DND-41 (cell line): ENCODE measurements around the gene NBEA.

ENCODE experiments used
- ATAC-seq: fragments of 200-7000 bp; cut with Tn5 transposase; 3 replicates; pipeline ENCODE4 v1.9.1; 2021; ENCODE audit warnings: low read depth; ENCODE audit not compliant: insufficient read depth
- DNase-seq: peaks from one replicate; pipeline ENCODE4 v3.0.0-alpha.2; 2020
- H2AFZ ChIP-seq: 2 replicates; pipeline ENCODE4 v1.6.0; 2012; ENCODE audit warnings: low read depth, low read length
- H3K27ac ChIP-seq: 2 replicates; pipeline ENCODE4 v1.5.1; 2012; ENCODE audit warnings: low read length, inconsistent platforms
- H3K27me3 ChIP-seq: fragments of 200-600 bp; sonication (generic); 2 replicates; pipeline ENCODE4 v1.6.0; 2012; ENCODE audit warnings: low read length, mild to moderate bottlenecking, inconsistent platforms; ENCODE audit not compliant: insufficient read depth, poor library complexity
- H3K36me3 ChIP-seq: 2 replicates; pipeline ENCODE4 v1.5.1; 2012; ENCODE audit warnings: low read length, inconsistent platforms; ENCODE audit not compliant: insufficient read depth
- H3K4me1 ChIP-seq: 2 replicates; pipeline ENCODE4 v1.5.1; 2012; ENCODE audit warnings: mild to moderate bottlenecking, low read length; ENCODE audit not compliant: insufficient read depth
- H3K4me2 ChIP-seq: 2 replicates; pipeline ENCODE4 v1.6.0; 2012; ENCODE audit warnings: mild to moderate bottlenecking, moderate library complexity, low read length, inconsistent platforms; ENCODE audit not compliant: insufficient read depth
- H3K4me3 ChIP-seq, 2 experiments: fragments of 200-600 bp in 1 of 2; shearing (Covaris generic) in 1 of 2; 2 replicates each; pipeline ENCODE4 v1.5.1; 2012 to 2016; ENCODE audit warnings: inconsistent platforms in 2 of 2, low read length in 2 of 2, mild to moderate bottlenecking in 2 of 2, low read depth in 1 of 2, moderate library complexity in 1 of 2
- H3K79me2 ChIP-seq: 2 replicates; pipeline ENCODE4 v1.6.0; 2012; ENCODE audit warnings: low read length, inconsistent platforms; ENCODE audit not compliant: insufficient read depth
- H3K9ac ChIP-seq: 2 replicates; pipeline ENCODE4 v1.6.0; 2012; ENCODE audit warnings: low read depth, mild to moderate bottlenecking, inconsistent platforms, low read length, moderate library complexity
- H3K9me3 ChIP-seq: 2 replicates; pipeline ENCODE4 v1.5.1; 2012; ENCODE audit warnings: low read length, moderate library complexity, mild to moderate bottlenecking, inconsistent platforms; ENCODE audit not compliant: insufficient read depth, severe bottlenecking
- H4K20me1 ChIP-seq: 2 replicates; pipeline ENCODE4 v1.6.0; 2012; ENCODE audit warnings: low read length; ENCODE audit not compliant: insufficient read depth
- EZH2 ChIP-seq: IDR thresholded peaks from 3 replicates; pipeline ENCODE4 v1.6.1; 2012; ENCODE audit warnings: borderline replicate concordance, low read depth, mild to moderate bottlenecking, moderate library complexity, low read length, inconsistent platforms; ENCODE audit not compliant: severe bottlenecking
- TF ChIP-seq, protein P1 (sequence below): IDR thresholded peaks from 2 replicates; pipeline ENCODE4 v1.5.1; 2012; ENCODE audit warnings: borderline replicate concordance, low read length, moderate library complexity, mild to moderate bottlenecking; ENCODE audit not compliant: poor library complexity, severe bottlenecking; ENCODE audit errors: extremely low read depth

NBEA gene

DNA sequence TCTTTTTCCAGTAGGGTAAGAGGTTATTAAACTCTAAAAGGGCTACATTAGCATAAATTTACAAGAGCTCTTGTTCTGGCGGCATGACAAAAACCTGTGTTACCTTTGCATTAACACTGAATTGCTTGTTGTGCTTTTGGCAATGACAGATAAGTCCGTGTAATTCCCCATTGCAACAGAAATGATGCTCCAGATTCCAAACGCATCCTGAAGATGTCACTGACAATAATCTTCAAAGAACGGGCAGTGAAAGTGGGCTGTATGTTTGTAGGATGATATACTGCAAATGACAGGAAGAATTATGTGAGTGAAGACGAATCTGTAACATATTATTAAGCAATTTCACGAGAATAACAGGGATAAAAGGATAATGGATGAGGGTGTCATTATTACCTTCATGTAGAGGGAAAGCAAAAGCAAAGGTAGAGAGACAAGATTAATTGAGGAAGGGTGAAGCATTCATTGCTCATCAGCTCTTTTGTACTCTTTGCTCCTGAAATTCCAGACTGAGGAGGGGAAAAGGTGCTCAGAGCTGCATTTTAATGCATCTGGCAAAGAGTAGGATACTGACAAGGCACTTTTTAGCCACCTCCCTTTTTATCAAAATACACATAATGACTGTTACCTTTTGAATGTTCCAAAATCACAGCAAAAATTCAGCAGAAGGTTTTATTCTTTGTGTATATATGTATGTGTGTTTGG, 572.9 kb downstream of the NBEA start:
- no peak for ATAC-seq
- no peaks in the 10 kb centered on the region for H3K36me3 ChIP-seq

DNA sequence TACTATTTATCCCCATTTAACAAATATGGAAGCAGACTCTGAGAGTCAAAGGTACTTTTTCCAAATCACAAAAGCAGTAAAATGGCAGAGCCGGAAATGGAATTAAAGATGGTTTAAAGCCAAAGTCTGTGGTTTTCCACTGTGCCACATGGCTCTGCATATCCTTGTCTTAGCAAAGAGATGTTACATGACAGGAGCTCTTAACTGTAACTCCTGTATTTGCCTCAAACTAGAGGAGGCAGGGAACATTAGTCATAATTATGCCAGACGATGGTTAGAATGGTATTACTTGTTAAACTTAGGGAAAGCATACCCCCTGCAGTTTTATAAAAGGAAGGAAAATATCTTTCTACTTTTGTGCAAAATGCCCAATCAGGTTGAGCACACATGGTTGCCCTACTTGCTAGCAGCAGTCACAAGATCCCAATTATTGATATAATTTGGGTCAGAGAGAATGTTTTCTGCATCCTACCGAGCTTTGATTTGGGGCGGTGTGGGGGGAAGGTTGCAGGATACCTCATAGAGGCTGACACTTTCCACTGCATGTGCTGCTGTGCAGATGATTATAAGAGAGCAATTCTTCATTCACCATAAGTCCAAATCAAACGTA, 576.4 kb downstream of the NBEA start:
- TF ChIP-seq, protein P1, sequence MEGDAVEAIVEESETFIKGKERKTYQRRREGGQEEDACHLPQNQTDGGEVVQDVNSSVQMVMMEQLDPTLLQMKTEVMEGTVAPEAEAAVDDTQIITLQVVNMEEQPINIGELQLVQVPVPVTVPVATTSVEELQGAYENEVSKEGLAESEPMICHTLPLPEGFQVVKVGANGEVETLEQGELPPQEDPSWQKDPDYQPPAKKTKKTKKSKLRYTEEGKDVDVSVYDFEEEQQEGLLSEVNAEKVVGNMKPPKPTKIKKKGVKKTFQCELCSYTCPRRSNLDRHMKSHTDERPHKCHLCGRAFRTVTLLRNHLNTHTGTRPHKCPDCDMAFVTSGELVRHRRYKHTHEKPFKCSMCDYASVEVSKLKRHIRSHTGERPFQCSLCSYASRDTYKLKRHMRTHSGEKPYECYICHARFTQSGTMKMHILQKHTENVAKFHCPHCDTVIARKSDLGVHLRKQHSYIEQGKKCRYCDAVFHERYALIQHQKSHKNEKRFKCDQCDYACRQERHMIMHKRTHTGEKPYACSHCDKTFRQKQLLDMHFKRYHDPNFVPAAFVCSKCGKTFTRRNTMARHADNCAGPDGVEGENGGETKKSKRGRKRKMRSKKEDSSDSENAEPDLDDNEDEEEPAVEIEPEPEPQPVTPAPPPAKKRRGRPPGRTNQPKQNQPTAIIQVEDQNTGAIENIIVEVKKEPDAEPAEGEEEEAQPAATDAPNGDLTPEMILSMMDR: no peak
- TF ChIP-seq EZH2: no peak
- Histone ChIP-seq H3K9me3 (no peaks in the 10 kb centered on the region), H2AFZ (no peak overlapping the region), H3K36me3 (no peaks in the 10 kb centered on the region), H3K27ac (no peak overlapping the region), H3K4me2 (no peak overlapping the region), H3K9ac (no peak overlapping the region), H3K4me3 (no peak overlapping the region), H3K27me3 (no peaks in the 10 kb centered on the region), H3K4me1 (no peaks in the 10 kb centered on the region), H3K79me2 (no peaks in the 10 kb centered on the region), H4K20me1 (no peaks in the 10 kb centered on the region)
- no peak for DNase-seq
- ATAC-seq: no peak

More for the DNA sequence above, 572.9 kb downstream of the NBEA start:
- no peak overlapping the region for H3K27ac ChIP-seq
- no peak overlapping the region for H3K9ac ChIP-seq
- no peak overlapping the region for H3K4me2 ChIP-seq
- no peaks in the 10 kb centered on the region for H4K20me1 ChIP-seq
- no peak for TF ChIP-seq EZH2
- TF ChIP-seq, protein P1: no peak
- H3K9me3 ChIP-seq: no peaks in the 10 kb centered on the region
- no peaks in the 10 kb centered on the region for H3K4me1 ChIP-seq
- H3K4me3 ChIP-seq: no peak overlapping the region
- H3K79me2 ChIP-seq: no peaks in the 10 kb centered on the region
- H3K27me3 ChIP-seq: no peaks in the 10 kb centered on the region
- DNase-seq: no peak
- H2AFZ ChIP-seq: no peak overlapping the region

DNA sequence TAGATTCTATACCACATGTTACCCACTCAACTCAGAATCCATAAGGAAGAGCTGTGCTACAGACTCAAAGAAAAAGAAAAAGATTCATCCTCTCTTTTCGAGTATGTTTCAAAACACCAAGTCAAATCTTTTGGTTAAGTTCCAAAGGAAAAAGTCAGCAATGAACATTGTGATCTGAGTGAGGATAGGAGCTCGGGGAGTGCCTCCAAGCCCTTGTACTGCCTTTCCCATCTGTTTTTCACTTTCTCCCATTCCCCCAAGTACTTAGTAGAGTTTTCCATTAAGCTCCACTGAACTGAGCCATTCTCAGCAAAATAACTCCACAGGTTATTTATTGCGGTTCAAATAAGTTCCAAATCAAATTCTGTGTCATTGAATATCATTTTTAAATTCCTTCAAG, 582.1 kb downstream of the NBEA start:
- H3K27me3 ChIP-seq: no peaks in the 10 kb centered on the region
- no peak for ATAC-seq
- H3K4me3 ChIP-seq: no peak overlapping the region
- no peaks in the 10 kb centered on the region for H3K4me1 ChIP-seq
- no peak overlapping the region for H3K4me2 ChIP-seq
- H3K79me2 ChIP-seq: no peaks in the 10 kb centered on the region
- H3K9me3 ChIP-seq: no peaks in the 10 kb centered on the region
- H3K9ac ChIP-seq: no peak overlapping the region
- no peaks in the 10 kb centered on the region for H3K36me3 ChIP-seq
- no peak overlapping the region for H3K27ac ChIP-seq
- DNase-seq: no peak
- H2AFZ ChIP-seq: no peak overlapping the region
- TF ChIP-seq, protein P1: no peak
- no peak for TF ChIP-seq EZH2
- H4K20me1 ChIP-seq: no peaks in the 10 kb centered on the region
